ENCODE measurements around the gene ZNRF3.
"Not testable (repeated sequence)": the region's sequence is repeated elsewhere in the genome, so short reads cannot be mapped to it uniquely, and the experiment has no call there.

The ZNRF3 gene

DNA sequence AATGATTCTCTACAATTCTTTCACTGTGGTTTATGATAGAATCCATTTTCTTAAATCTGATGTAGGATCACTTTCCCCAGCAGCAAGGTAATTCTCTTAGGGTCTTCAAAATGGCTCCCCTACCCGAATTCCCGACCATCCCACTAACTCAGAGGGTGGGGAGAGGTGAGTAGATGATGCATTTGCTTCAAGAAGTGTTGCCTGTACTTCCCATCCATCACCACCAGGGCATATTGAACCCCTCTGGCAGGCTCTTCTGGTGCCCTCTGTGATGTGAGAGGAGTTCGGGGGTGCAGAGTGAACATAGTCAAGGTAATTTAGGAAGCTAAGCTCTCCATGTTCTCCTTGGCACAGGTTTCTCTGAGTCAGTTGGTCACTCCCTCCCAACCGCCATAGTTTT is 52.3 kb downstream of the ZNRF3 start:
- DNase-seq, result no peak

GRCh38 chr22:28936200-28936599 is 52.8 kb downstream of the ZNRF3 start:
- DNase-seq, result no peak

- no peak for DNase-seq
These were observed 54.0 kb downstream of the ZNRF3 start for GRCh38 chr22:28937206-28938025.

DNA sequence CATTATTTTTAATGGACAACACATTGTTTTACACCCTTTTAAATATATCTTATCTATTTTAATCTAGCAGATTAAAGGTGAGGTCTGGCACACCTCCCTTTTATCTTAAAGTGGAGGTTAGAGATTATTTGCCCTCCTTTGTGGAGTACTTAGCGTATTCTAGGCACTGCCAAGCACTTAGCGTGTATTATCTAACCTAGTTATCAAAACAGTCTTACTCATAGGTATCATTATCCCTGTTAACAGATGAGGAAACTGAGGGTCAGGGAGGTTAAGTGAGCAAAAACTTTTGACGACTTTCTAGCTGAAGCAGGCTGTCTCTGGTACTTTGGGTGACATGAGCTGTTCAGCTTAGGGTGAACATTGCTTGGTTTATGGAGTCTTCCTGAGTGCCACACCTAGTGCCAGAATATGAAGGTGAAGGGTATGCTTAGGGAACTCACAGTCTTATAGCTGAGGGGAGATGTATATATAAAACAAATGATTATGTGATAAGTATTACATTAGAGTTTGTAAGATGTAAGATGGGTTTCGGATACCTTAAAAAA is 55.0 kb downstream of the ZNRF3 start:
- DNase-seq, result no peak

DNA sequence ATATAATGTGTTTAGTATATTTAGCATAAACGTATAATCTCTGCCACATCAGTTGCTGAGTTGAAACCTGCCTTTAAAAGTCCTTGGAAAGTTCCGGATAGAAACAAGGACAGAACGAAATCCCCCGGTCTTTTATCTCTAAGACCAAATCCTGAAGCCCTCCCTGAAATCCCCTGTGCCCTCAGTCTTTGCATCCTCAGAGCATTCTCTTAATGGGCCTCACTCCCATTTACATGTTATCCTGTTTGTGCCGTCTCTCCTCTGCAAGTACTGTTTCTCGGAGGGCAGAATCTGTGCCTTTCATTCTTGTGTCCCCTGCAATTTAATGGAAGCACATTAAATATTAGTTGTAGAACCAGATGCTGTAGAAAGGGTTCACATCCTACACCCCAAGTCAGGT is 56.0 kb downstream of the ZNRF3 start:
- DNase-seq, result no peak

- DNase-seq, result no peak
These were observed 56.6 kb downstream of the ZNRF3 start for GRCh38 chr22:28939932-28940331.

GRCh38 chr22:28940441-28940840 is 57.1 kb downstream of the ZNRF3 start:
- no peak for DNase-seq

- DNase-seq, result no peak
These were observed 59.0 kb downstream of the ZNRF3 start for GRCh38 chr22:28942333-28942732.

DNA sequence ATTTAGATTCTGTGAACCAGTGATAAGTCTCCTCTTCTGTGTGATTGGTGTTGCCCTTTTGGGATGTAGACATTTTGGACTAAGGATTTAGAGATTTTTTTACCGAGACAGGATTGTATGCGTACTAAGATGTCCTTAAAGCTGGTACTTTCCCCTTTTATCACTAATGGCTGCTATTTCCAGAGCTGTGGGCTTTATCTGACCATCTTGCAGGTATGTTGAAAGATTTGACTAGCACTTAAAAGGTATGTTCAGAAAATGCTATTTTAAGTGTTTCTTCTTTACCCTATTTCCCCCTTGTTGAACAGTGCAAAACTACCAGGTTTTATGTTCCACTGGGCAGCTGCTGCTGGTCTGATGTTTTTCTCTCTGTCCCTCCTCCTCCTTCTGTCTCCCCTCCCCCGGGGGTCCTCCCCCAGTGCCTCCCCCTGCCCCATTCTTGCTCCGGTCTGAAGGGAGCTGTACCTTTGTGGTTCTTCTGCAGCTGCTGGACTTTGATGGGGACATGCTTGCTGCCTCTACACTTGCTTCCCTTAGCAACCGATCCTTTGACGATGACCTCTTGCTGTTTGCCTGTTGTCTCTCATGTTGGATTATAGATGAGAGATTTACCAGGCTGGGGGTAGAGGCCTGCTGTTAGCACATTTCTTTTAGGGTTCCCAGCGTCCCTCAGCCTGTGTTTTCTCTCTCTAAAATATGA is 59.6 kb downstream of the ZNRF3 start:
- DNase-seq, result no peak

DNA sequence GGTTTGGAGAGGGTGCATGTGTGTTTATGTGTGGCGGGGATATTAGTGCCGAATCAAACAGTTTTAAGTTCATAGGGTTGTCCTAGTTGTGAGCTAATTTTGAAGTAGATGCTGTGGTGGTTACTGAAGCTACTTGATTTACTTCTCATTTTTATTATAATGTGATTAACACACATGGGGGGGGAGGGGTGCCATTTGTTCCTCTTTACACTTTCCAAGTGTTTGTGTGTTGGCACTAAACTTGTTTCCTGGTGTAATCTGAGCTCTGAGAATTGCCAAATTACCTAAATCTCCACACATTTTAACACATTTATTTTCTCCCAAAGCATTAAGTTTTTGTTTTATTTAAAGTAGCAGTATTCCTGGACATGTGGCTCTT is 60.1 kb downstream of the ZNRF3 start:
- DNase-seq, result no peak

DNA sequence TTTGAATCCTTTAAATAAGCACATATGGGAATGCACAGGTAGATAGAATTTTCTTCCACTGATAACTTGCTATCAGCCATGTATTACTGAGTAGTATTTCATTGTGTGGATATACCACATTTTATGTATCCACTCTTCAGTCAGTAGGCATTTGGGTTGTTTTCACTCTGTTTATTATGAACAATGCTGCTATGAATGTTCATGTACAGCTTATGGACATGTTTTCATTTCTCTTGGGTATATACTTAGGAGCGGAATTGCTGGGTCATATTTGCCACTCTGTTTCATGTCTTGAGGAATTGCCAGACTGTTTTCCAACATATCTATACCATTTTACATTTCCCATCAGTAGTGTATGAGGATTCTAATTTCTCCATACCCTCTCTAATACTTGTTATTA is 63.8 kb downstream of the ZNRF3 start:
- DNase-seq, result no peak

GRCh38 chr22:28948424-28948823 is 65.1 kb downstream of the ZNRF3 start:
- DNase-seq, result no peak

GRCh38 chr22:28948860-28949551 is 65.6 kb downstream of the ZNRF3 start:
- not testable (repeated sequence) for DNase-seq

DNA sequence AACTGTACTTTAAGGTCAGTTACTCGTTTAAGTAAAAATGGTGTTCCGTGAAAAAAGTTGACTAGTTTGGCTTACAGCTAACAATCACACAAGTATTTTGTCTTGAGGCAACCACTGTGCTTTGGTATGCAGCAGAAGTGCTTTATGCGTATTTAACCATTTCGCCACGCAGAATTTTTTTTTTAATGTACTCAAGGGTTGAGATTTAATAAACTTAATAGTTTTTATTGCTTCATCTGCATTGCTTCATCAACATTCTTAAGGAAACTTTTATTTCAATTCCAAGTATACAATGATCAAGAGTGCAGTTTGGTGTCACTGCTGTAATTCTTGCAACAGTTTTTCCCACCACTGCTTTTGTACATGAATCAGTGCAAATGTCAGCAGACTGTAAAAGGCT is 66.4 kb downstream of the ZNRF3 start:
- no peak for DNase-seq

GRCh38 chr22:28950617-28951411 is 67.4 kb downstream of the ZNRF3 start:
- DNase-seq, result no peak

DNA sequence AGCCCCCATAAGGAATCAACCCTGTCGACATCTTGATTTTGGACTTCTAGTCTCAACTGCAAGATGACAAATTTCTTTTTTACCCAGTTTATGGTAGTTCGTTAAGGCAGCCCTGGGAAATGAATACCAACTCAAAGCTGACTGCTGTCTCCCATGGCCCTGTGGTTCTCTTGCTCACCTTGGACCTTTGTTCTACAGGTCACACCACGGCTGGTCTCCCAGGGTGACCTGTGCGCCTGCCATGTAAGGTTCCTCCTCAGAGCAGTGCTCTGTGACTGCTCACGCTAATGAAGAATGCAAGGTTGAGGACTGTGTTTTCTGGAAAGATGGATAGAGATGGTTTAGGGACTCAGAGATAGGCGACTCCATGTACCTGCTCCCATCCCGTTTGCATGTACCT is 68.2 kb downstream of the ZNRF3 start:
- DNase-seq, result no peak

DNA sequence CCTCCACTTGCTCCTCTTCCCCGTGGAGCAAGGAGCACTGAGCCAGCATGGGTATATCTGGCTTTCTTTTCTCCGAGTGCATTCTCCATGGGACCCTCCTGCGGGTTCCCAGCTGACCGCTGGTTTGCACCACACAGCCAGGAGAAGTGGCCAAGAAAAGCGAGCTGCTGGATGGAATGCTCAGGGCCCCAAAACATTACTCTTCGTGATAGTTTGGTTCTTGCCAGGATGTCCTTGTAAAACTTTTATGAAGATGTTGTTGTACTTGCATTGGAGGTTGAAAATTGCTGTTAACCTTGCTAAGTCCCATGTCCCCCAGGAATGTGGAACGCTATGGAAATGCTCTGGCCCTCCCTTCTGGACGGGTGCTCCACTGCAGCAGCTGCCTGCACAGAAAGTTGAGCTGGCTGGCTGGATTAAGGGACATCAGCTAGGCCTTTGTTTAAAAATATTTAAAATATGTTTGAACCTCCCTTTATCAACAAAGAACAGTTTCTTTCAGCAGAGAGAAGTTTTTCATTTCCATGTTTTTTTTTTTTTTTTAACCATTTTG is 68.7 kb downstream of the ZNRF3 start:
- no peak for DNase-seq

DNA sequence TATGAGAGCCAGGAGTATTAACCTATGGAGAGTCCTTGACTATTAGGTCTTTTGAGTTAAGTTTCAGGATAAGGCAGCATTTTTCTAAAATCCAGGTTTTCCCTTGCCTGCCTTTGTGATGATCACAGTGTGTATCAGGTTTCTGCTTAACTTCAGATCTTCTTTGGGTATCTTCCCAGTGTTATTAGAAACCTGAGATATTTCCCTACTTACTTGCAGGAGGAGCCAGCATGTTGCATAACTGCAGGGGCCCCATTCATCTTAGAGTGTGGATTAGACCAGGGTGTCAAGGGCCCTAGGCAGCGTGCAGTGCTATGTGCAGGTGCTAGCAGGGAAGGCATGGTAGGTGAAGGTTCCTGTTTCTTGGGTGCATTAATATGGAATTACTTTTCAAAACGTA is 69.5 kb downstream of the ZNRF3 start:
- DNase-seq, result no peak

DNA sequence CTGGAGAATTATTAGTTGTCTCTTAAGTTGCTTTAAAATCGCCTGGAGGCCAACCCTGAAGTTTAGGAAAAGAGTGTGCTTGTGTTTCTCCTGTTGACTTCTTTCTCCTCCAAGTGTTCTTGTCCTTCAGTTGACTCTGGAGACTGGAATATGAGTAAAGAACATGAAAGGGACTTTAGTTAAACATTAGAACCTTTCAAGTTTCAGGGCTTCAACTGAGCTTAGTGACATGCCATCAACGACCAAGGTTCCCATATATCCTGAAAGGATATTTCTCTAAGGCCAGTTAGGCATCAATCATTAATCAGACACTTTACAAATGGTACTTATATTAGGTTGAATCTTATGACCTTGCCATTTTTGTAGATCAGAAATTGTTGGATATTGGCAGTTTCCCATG is 70.0 kb downstream of the ZNRF3 start:
- DNase-seq, result no peak

GRCh38 chr22:28953976-28954880 is 70.9 kb downstream of the ZNRF3 start:
- DNase-seq, result no peak

- DNase-seq, result no peak
These were observed 72.4 kb downstream of the ZNRF3 start for GRCh38 chr22:28955817-28956216.
